Glutamatergic neuron (in vitro differentiated cells): Measurements from ENCODE around the gene GCGR. TPM values are rescaled to one million over a fixed set of nuclear protein-coding genes. Genes with fewer than 3 reads are reported as not detected.

Experiments
- DNase-seq: peaks from one replicate; pipeline ENCODE4 v3.0.0; 2022
- H3K27ac Mint-ChIP-seq: one replicate; pipeline ENCODE4 v1.8.0; 2020; ENCODE audit warnings: mild to moderate bottlenecking, mixed read lengths, inconsistent platforms; ENCODE audit not compliant: unreplicated experiment
- H3K27me3 Mint-ChIP-seq: one replicate; pipeline ENCODE4 v1.8.0; 2020; ENCODE audit warnings: mild to moderate bottlenecking, moderate library complexity, mixed read lengths, inconsistent platforms; ENCODE audit not compliant: unreplicated experiment
- H3K36me3 Mint-ChIP-seq: one replicate; pipeline ENCODE4 v1.8.0; 2020; ENCODE audit warnings: mild to moderate bottlenecking, mixed read lengths, inconsistent platforms; ENCODE audit not compliant: unreplicated experiment
- H3K4me1 Mint-ChIP-seq: one replicate; pipeline ENCODE4 v1.8.0; 2020; ENCODE audit warnings: mild to moderate bottlenecking, low read depth, mixed read lengths, inconsistent platforms; ENCODE audit not compliant: unreplicated experiment
- H3K4me3 Mint-ChIP-seq: one replicate; pipeline ENCODE4 v1.8.0; 2020; ENCODE audit warnings: mild to moderate bottlenecking, mixed read lengths, inconsistent platforms; ENCODE audit not compliant: unreplicated experiment
- H3K9me3 Mint-ChIP-seq: one replicate; pipeline ENCODE4 v1.8.0; 2020; ENCODE audit warnings: mild to moderate bottlenecking, moderate library complexity, mixed read lengths, inconsistent platforms; ENCODE audit not compliant: unreplicated experiment
- CTCF ChIP-seq: fragments of 200-600 bp; sonication (generic); IDR thresholded peaks from one replicate; pipeline ENCODE4 v1.5.0; 2021; ENCODE audit not compliant: partially characterized antibody, unreplicated experiment
- total RNA-seq: library from RNA; stranded (reverse); fragmentation: NEBNext Ultra II Directional; extraction: Animal tissue kit (Norgen Biotek cat#: 25700); gene quantifications from one replicate; pipeline ENCODE4 v1.2.1, GENCODE V29; 2021; ENCODE audit not compliant: unreplicated experiment

GCGR gene
- total RNA-seq, 1 donor from 2014 or later: 6.7 TPM

- DNase-seq: no peak
- Mint-ChIP-seq H3K4me1 (no peaks in the 10 kb centered on the region), H3K36me3 (no peaks in the 10 kb centered on the region), H3K9me3 (peaks cover 6% of the 10 kb centered on the region), H3K4me3 (no peak overlapping the region), H3K27ac (no peak overlapping the region), H3K27me3 (peaks cover 6% of the 10 kb centered on the region)
- no peak for TF ChIP-seq CTCF
These were observed 11.0 kb downstream of the GCGR start for GRCh38 chr17:81814748-81815645.

DNA sequence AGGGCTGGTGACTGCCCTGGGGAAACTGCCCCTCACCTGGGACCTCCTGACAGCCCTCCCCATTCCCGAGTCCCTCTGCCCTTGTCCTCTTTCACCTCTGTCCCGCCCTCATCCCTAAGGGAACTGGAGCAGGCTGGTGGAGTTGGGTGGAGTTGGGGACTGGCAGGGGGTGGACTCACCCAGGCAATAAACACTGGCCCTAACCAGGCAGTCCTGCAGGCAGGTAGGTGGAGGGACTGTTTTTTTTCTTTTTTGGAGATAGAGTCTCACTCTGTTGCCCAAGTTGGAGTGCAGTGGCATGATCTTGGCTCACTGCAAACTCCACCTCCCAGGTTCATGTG, 11.7 kb downstream of the GCGR start:
- H3K4me3 Mint-ChIP-seq: no peak overlapping the region
- H3K36me3 Mint-ChIP-seq: no peaks in the 10 kb centered on the region
- H3K4me1 Mint-ChIP-seq: no peaks in the 10 kb centered on the region
- H3K9me3 Mint-ChIP-seq: peaks cover 6% of the 10 kb centered on the region
- peaks cover 3% of the 10 kb centered on the region for H3K27me3 Mint-ChIP-seq
- no peak overlapping the region for H3K27ac Mint-ChIP-seq
- no peak for TF ChIP-seq CTCF
- no peak for DNase-seq

DNA sequence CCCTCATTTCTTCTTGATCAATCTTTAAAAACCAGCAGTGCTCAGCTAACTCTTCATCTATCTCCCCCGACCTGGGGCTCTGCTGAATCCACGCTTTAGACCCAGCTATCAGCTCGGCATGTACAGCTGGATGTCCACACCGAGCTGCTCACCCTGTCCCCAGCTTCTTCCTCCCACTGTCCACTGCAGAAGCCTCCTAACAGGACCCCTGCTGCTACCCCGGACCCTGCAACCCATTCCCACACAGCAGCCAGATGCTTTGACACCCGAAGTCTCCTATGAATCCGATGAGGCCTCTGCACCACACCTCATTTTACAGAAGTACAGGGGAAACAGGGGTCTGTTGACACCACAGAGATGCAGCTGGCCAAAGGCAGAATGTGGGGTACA, 13.8 kb downstream of the GCGR start:
- Mint-ChIP-seq H3K4me3 (no peak overlapping the region), H3K4me1 (no peaks in the 10 kb centered on the region), H3K27me3 (peaks cover 5% of the 10 kb centered on the region), H3K27ac (no peak overlapping the region), H3K9me3 (peaks cover 6% of the 10 kb centered on the region), H3K36me3 (no peaks in the 10 kb centered on the region)
- TF ChIP-seq CTCF: no peak
- DNase-seq: no peak

DNA sequence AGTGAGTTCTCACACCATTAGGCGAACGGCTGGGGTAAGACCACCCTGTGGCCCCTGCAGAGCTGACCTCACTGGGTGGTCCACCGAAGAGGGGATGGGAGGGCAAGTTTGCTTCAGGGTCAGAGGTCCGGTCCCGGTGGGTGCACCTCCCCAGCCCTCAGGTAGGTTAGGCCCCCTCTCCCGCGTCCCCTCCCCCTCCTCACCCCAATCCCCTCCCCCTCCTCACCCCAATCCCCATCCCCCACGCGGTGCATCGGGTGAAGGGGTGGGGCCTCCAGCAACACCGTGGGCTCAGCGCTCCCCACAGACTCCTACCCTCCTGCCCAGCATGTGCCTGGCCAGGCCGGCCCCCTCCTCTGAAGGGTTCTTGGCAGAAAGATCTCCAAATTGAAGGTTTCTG, 15.8 kb downstream of the GCGR start:
- Mint-ChIP-seq H3K36me3 (no peaks in the 10 kb centered on the region), H3K27ac (no peak overlapping the region), H3K4me1 (no peaks in the 10 kb centered on the region), H3K9me3 (peaks cover 6% of the 10 kb centered on the region), H3K27me3 (peaks cover 5% of the 10 kb centered on the region), H3K4me3 (no peak overlapping the region)
- no peak for TF ChIP-seq CTCF
- no peak for DNase-seq

DNA sequence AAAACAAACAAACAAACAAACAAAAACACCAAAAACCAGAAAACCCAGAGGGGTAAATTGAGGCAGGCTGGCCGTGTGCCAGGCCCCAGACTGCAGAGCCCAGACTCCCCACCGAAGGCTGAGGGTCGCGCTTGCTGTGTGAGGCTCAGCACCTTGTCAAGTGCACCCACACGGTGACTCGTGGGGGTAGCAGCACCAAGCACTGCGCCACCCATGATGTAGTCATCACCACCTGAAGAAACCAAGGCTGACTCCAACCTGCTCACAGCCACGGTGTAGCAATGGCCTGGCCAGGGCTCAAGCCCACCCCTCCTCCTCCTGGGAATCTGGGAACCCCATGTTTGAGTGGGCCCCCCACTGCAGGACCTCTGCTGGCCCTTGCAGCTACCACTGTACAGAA, 17.2 kb downstream of the GCGR start:
- H3K36me3 Mint-ChIP-seq: no peaks in the 10 kb centered on the region
- H3K27ac Mint-ChIP-seq: no peak overlapping the region
- no peak overlapping the region for H3K4me3 Mint-ChIP-seq
- no peak for DNase-seq
- H3K27me3 Mint-ChIP-seq: peaks cover 8% of the 10 kb centered on the region
- peaks cover 3% of the 10 kb centered on the region for H3K4me1 Mint-ChIP-seq
- peaks cover 5% of the 10 kb centered on the region for H3K9me3 Mint-ChIP-seq
- no peak for TF ChIP-seq CTCF
